Motor neuron (in vitro differentiated cells): ENCODE measurements around the gene PDGFD. TPM values are rescaled to one million over a fixed set of nuclear protein-coding genes. Genes with fewer than 3 reads are reported as not detected.

Experiments
- ATAC-seq, 8 experiments: fragments of 200-7000 bp; cut with Tn5 transposase; replicated peaks in 6 of 8; 2 replicates each; pipeline ENCODE4 v1.8.0; 2021; ENCODE audit warnings: mild to moderate bottlenecking in 8 of 8, moderate library complexity in 8 of 8
- H3K27ac ChIP-seq, 2 donors: fragments of 250-450 bp; sonication (Bioruptor Pico); 2 replicates each; pipeline ENCODE4 v1.9.0; 2021; ENCODE audit warnings: antibody characterized with exemption in 2 of 2, mild to moderate bottlenecking in 2 of 2, moderate library complexity in 1 of 2
- H3K4me1 ChIP-seq, 2 donors: fragments of 250-450 bp; sonication (Bioruptor Pico); replicated peaks in 1 of 2; 2 replicates each; pipeline ENCODE4 v1.6.1; 2021; ENCODE audit warnings: antibody characterized with exemption in 2 of 2, mild to moderate bottlenecking in 2 of 2, moderate library complexity in 1 of 2
- H3K4me3 ChIP-seq, 5 donors: fragments of 250-450 bp; sonication (Bioruptor Pico); 2 replicates each; pipeline ENCODE4 v1.9.0; 2021; ENCODE audit warnings: antibody characterized with exemption in 5 of 5, mild to moderate bottlenecking in 5 of 5, moderate library complexity in 4 of 5
- WGBS, 10 experiments: fragments of 450-650 bp; shearing (Covaris generic); methylation state at CpG; one replicate each; pipeline ENCODE4 v1.0.0; 2022; 5-methylcytosine and 5-hydroxymethylcytosine counted together
- in situ Hi-C, 9 experiments: fragments of 400-800 bp; cut with MboI; loops; one replicate each; pipeline ENCODE4 v1.15.0; 2021; ENCODE audit warnings: low sequenced_read_pairs in 9 of 9, low pct_unique_long_range_greater_than_20kb in 2 of 9; ENCODE audit not compliant: unreplicated experiment in 9 of 9
- total RNA-seq, 8 experiments: library from RNA; unstranded; fragments of 300-600 nt; gene quantifications; 2 replicates each; pipeline versions ENCODE4 v1.2.3 to v1.2.4, GENCODE V29; 2022

The PDGFD gene
- total RNA-seq, 8 experiments from 2014 or later, result 0.43 to 23.1 (median 3.0) TPM

DNA sequence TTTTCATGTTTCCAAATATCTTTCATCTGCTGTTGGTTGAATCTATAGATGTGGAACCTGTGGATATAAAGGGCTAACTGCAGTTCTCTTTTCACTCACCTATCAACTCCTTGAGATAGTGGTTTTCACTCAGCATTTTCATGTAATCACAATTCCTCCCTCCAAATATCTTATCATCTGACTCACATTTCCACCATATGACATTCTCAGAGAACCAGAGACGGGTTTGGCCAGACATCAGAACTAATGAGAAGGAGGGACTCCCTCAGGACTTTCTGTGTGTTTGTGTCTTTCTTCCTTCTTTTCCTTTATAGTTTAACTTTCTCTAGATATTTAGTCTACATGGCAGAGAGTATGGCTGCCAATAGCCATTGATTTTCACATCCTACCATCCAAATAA is 262.3 kb downstream of the PDGFD start:
- Histone ChIP-seq H3K27ac (no peak overlapping the region), H3K4me3 (no peak overlapping the region), H3K4me1 (peaks cover 0 to 4% of the 10 kb centered on the region in 2 donors)
- in situ Hi-C loops, result no loop called here
- 86 to 100% (median 100%) methylated on average over 1 of the region's 1 CpG; no CpG with 5 or more reads in 6 of the 10 experiments for WGBS, 10 experiments
- ATAC-seq, result no peak

DNA sequence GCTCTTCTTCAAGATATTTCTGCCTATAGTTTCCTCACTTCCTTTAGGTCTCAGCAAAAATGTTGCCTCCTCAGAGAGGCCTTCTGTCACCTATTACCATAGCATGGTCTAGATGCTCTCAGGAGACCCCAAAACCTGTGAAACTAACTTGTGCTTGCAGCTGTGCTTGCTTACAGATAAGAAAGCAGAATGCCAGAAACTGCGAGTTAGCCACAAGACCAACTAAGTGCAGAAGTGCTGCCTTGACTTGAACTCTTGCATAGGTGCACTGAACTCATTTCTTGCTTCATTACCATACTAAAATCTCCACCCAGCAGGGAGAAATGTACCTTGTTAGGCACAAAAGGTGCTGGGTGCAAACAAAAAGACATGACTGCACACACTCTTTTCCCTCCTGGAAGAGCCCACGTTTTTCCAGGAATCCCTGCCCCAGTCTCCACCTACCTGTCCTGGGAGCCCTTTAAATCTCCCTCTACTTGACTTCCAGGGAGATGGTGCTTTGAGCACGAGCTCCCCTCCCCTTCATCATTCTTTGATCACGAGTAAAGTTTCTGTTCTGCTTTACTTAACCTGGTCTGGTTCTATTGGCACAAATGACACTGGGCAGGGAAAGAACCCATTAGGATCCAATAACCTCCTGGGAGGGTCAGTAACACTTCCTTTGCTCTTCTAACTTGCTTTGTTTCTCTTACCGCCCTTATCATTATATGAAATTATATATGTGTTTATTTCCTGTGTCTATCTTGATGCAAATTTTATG is 265.2 kb downstream of the PDGFD start:
- no peak for ATAC-seq
- Histone ChIP-seq H3K27ac (no peak overlapping the region), H3K4me3 (no peak overlapping the region), H3K4me1 (no peaks in the 10 kb centered on the region)
- 61 to 100% (median 82%) methylated on average over 1 to 5 of the region's 5 CpGs; no CpG with 5 or more reads in 2 of the 10 experiments for WGBS, 10 experiments
- in situ Hi-C loops, result loop anchor here in 1 of 9 experiments (25.0 kb wide), 1 partner anchor 186 kb away; no protein-coding TSS in a partner anchor

DNA sequence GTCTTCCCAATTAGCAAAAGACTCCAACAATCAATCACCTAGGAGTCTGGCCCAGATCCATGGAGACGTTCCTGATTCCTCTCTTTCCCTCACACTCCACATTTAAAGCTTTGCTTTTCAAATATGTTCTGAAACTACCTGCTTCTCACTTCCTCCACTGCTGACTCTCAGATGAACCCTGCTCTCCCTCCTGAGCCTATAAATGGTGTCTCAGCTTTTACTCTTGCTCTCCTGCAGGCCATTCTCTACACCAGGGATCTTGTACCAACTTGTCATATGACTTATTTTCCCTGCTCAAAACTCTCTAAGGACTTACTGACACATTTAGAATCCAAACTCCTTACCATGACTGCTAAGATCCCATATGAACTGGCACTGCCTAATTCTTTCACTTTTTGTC is 265.9 kb downstream of the PDGFD start:
- ATAC-seq, result no peak
- in situ Hi-C loops, result loop anchor here in 1 of 9 experiments (25.0 kb wide), 1 partner anchor 186 kb away; no protein-coding TSS in a partner anchor
- Histone ChIP-seq H3K4me1 (no peaks in the 10 kb centered on the region), H3K27ac (no peak overlapping the region), H3K4me3 (no peak overlapping the region)
- WGBS, 10 experiments, result 10 to 100% (median 39%) methylated on average over 1 of the region's 1 CpG; no CpG with 5 or more reads in 4 of the 10 experiments

DNA sequence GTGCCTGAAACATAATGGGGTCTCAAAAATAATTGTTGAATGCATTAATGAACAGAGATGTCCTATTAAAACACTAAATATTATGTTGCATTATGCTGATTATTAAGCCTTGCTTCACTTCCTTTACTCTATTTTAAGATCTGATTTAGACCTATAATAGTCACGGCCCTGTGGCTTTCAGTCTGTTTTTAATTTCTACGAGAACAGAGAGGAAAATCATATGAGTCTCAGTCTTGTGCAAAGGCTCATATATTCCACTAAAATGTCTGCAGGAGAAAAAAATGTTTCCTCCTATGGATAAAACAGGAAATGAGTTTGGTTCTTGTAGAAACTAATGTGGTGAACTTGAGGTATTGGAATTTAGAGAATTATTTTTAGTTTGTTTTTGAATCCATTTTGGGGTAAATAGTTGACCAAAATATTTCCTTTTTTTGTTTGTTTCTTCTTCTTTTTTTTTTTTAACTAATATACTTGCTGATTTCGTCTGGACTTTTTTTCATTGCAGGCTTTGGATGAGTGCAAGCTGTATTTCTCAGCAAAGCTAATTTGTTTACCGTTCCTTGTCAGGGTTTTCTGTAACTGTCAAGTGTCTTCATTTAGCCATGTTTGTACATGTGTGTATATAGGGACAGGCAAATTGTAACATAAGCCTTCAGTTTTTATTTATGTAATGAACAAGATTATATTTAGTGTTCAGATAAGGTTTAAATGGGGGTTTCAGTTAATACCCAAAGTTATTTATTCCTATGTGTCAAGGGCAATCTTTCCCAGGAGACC is 266.6 kb downstream of the PDGFD start:
- 5 to 85% (median 54%) methylated on average over 3 to 4 of the region's 4 CpGs; no CpG with 5 or more reads in 2 of the 10 experiments for WGBS, 10 experiments
- in situ Hi-C loops, result loop anchor here in 1 of 9 experiments (25.0 kb wide), 1 partner anchor 185 kb away; no protein-coding TSS in a partner anchor
- H3K4me1 ChIP-seq, result no peaks in the 10 kb centered on the region

DNA sequence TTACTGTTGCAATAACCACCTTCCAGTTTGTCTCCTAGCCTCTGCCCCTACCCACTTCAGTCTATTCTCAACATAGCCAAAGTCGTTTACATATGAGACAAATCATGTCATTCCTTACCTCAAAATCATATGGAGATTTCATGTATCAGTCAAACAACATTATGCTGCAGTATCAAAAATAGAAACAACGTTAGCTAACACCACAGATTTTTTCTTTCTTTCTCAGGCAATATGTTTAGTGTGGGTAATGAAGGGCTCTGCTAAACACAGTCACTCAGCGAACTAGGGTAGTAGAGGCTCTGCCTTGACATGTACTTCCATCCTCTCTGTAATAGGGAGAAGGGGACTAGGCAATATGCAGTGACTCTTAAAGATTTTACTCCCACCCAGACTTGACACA is 268.8 kb downstream of the PDGFD start:
- Histone ChIP-seq H3K27ac (no peak overlapping the region), H3K4me3 (no peak overlapping the region), H3K4me1 (no peaks in the 10 kb centered on the region)
- whole genome bisulfite sequencing, 10 experiments, result 13 to 100% (median 79%) methylated on average over 2 to 3 of the region's 3 CpGs; no CpG with 5 or more reads in 1 of the 10 experiments
- ATAC-seq, result no peak
- in situ Hi-C loops, result loop anchor here in 1 of 9 experiments (25.0 kb wide), 1 partner anchor 183 kb away; no protein-coding TSS in a partner anchor

More for the DNA sequence above, 266.6 kb downstream of the PDGFD start:
- no peak overlapping the region for H3K4me3 ChIP-seq
- H3K27ac ChIP-seq, result no peak overlapping the region
- ATAC-seq, result no peak

DNA sequence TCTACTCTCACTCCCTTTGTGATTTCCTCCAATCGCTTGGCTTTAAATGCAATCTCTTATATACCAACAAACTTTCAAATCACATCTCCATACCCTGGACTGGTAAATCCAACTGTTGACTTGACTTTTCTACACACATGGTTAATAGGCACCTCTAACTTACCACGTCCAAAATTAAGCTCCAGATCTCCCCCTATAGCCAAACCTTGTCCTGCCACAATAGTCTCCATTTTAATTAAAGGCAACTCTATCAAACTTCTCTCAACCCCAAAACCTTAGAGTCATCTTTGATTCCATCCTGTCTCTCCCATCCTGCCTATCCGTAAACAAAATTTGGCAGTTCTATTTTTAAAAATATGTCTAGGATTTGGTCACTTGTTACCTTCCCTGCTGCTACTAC is 269.3 kb downstream of the PDGFD start:
- Histone ChIP-seq H3K4me1 (no peaks in the 10 kb centered on the region), H3K27ac (no peak overlapping the region), H3K4me3 (no peak overlapping the region)
- in situ Hi-C loops, result loop anchor here in 1 of 9 experiments (25.0 kb wide), 1 partner anchor 182 kb away; no protein-coding TSS in a partner anchor
- 61 to 100% (median 78%) methylated on average over 1 to 3 of the region's 3 CpGs for WGBS, 10 experiments
- ATAC-seq, result no peak

DNA sequence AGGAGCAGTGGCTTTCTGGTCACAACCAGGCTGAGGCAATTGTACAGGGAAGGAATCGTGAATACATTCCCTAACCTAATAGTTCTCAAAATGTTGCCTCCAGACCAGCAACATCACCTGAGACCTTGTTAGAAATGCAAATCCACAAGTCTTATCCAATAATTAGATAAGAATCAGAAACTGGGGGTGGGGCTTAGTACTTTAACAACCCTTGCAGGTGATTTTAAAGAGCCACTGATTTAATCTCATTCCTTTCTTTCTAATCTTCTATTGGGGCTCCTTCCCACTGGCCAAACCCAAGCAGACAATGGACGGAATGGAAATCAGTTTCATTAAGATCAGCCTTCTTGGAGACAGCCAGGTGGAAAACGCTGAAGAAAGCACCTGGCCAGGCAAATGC is 269.9 kb downstream of the PDGFD start:
- ATAC-seq, result no peak
- Histone ChIP-seq H3K4me3 (no peak overlapping the region), H3K27ac (no peak overlapping the region), H3K4me1 (no peaks in the 10 kb centered on the region)
- 89 to 100% (median 97%) methylated on average over 1 to 3 of the region's 3 CpGs; no CpG with 5 or more reads in 2 of the 10 experiments for WGBS, 10 experiments
- in situ Hi-C loops, result loop anchor here in 1 of 9 experiments (25.0 kb wide), 1 partner anchor 182 kb away; no protein-coding TSS in a partner anchor

DNA sequence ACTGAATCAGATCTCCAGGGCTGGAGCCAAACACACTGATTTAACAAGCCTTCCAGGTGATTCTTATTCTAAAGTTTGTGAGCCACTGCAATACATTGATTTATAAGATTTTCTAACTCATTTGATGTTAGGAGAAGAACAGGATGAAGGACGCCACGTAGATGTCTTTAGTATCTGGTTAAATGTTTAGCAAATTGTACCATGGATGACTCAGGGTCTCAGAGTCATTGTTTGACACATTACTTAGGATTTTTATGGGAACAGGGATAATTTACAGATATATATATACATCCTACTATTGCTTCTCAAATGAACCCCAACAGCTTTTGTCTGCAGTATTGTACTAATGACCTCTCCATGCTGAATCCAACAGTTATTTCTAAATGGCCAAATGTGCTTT is 270.6 kb downstream of the PDGFD start:
- WGBS, 10 experiments, result 28 to 96% (median 86%) methylated on average over 1 to 2 of the region's 2 CpGs; no CpG with 5 or more reads in 2 of the 10 experiments
- in situ Hi-C loops, result loop anchor here in 1 of 9 experiments (25.0 kb wide), 1 partner anchor 181 kb away; no protein-coding TSS in a partner anchor
- Histone ChIP-seq H3K4me1 (no peaks in the 10 kb centered on the region), H3K4me3 (no peak overlapping the region), H3K27ac (no peak overlapping the region)
- no peak for ATAC-seq

DNA sequence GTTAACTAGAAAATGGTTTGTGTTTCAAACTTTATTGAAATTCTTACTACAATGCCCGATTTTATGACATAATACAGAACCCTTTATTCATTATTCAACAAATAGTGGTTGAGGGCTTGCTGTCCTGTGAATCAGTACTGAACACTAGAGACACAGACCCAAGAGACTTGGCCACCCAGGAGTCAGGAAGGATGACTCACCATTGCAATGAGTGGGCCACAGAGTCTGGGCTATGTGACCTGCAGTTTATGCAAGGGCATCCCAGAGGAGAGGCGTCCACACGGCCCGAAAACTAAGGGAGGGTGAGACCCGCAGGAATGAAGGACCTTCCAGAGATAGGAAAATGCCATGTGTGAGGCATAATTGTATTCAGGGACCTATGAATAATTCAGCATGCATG is 271.3 kb downstream of the PDGFD start:
- no peak overlapping the region for H3K4me3 ChIP-seq
- in situ Hi-C loops, result loop anchor here in 1 of 9 experiments (25.0 kb wide), 1 partner anchor 180 kb away; no protein-coding TSS in a partner anchor
- 0 to 77% (median 57%) methylated on average over 1 to 5 of the region's 5 CpGs; no CpG with 5 or more reads in 3 of the 10 experiments for WGBS, 10 experiments
- ATAC-seq, result peak in 5 of 8 experiments; percentile 14 to 86 (median 28)
- H3K4me1 ChIP-seq, result no peaks in the 10 kb centered on the region
- H3K27ac ChIP-seq, result no peak overlapping the region

DNA sequence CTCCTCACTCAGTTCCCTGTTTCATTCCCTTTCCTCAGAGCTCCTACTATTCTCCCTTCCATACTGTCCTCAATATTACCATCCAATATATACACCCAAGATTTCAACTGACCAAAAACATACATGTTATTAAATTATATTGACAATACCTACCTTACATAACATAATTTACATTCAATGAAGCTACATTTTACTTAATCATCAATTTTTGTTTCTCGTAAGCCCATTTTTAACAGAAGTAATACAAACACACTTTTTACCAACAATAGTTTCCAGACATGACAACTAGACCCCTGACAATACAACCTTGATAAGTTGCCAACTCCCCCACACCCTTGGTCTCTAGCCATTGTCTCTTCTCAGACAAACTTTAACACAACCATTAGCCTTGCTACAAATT is 273.3 kb downstream of the PDGFD start:
- Histone ChIP-seq H3K27ac (no peak overlapping the region), H3K4me1 (no peaks in the 10 kb centered on the region), H3K4me3 (no peak overlapping the region)
- ATAC-seq, result no peak
- 80 to 100% (median 89%) methylated on average over 1 of the region's 1 CpG; no CpG with 5 or more reads in 1 of the 10 experiments for WGBS, 10 experiments
- in situ Hi-C loops, result loop anchor here in 1 of 9 experiments (25.0 kb wide), 1 partner anchor 178 kb away; no protein-coding TSS in a partner anchor

DNA sequence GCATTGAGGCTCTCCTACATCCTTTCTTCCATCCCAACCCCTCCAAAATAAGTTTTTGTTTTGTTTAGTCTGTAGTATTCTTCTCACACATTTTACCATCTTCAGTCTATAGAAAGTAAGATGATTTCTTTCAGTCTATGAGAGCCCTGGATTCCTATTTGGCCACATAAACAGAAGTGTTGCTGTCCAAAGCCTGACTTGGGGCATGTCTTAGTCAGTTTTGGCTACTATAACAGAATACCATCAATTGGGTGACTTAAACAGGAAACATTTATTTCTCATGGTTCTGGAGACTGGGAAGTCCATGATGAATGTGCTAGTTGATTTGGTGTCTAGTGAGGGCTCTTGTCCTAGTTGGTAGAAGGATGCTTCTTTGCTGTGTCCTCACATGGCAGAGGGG is 274.3 kb downstream of the PDGFD start:
- H3K27ac ChIP-seq, result no peak overlapping the region
- ATAC-seq, result no peak
- in situ Hi-C loops, result loop anchor here in 1 of 9 experiments (25.0 kb wide), 1 partner anchor 177 kb away; no protein-coding TSS in a partner anchor

DNA sequence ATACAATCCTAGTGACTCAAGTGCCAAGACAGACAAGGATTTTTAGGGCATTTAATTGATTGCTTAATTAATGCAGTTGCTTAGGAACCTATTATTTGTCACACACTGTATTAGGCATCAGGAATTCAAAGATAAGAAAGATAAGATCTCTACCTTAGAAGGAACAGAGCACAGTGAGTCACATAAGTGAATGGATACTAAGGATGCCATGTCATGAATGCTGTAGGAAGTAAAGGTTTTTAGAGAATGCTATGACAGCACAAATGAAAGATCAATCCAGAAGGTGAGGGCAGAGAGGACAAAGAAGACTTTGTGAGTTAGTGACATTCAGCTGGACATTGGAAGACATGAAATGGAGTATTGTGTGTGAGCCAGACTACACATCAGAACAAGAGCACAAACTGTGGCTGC is 275.4 kb downstream of the PDGFD start:
- in situ Hi-C loops, result loop anchor here in 1 of 9 experiments (25.0 kb wide), 1 partner anchor 176 kb away; no protein-coding TSS in a partner anchor
- H3K4me3 ChIP-seq, result no peak overlapping the region
- no peak for ATAC-seq

More for the DNA sequence above, 274.3 kb downstream of the PDGFD start:
- Histone ChIP-seq H3K4me1 (no peaks in the 10 kb centered on the region), H3K4me3 (no peak overlapping the region)

More for the DNA sequence above, 275.4 kb downstream of the PDGFD start:
- H3K4me1 ChIP-seq, result no peaks in the 10 kb centered on the region
- no peak overlapping the region for H3K27ac ChIP-seq
